Coronary artery (tissue), 2 donors: ENCODE measurements around the gene RNPEPL1.

Source experiments
- DNase-seq: peaks from one replicate; pipeline ENCODE4 v3.0.0-alpha.2; 2017; ENCODE audit warnings: low spot score
- H3K27ac ChIP-seq, 2 donors: fragments of 200-600 bp; sonication (generic); one replicate each; pipeline ENCODE4 v1.5.1; 2016 to 2019
- H3K4me3 ChIP-seq: fragments of 200-600 bp; sonication (generic); 2 replicates; pipeline ENCODE4 v1.5.1; 2016; ENCODE audit warnings: mild to moderate bottlenecking, moderate library complexity
- TF ChIP-seq, protein P1 (sequence below): fragments of 200-600 bp; sonication (generic); IDR thresholded peaks from one replicate; pipeline ENCODE4 v1.5.1; 2019; ENCODE audit warnings: antibody characterized with exemption

The RNPEPL1 gene

GRCh38 chr2:240602266-240603050 lies 34.2 kb downstream of the RNPEPL1 start:
- no peak overlapping the region for H3K27ac ChIP-seq
- DNase-seq = no peak
- TF ChIP-seq, protein P1, sequence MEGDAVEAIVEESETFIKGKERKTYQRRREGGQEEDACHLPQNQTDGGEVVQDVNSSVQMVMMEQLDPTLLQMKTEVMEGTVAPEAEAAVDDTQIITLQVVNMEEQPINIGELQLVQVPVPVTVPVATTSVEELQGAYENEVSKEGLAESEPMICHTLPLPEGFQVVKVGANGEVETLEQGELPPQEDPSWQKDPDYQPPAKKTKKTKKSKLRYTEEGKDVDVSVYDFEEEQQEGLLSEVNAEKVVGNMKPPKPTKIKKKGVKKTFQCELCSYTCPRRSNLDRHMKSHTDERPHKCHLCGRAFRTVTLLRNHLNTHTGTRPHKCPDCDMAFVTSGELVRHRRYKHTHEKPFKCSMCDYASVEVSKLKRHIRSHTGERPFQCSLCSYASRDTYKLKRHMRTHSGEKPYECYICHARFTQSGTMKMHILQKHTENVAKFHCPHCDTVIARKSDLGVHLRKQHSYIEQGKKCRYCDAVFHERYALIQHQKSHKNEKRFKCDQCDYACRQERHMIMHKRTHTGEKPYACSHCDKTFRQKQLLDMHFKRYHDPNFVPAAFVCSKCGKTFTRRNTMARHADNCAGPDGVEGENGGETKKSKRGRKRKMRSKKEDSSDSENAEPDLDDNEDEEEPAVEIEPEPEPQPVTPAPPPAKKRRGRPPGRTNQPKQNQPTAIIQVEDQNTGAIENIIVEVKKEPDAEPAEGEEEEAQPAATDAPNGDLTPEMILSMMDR = no peak
- H3K4me3 ChIP-seq = no peak overlapping the region

DNA sequence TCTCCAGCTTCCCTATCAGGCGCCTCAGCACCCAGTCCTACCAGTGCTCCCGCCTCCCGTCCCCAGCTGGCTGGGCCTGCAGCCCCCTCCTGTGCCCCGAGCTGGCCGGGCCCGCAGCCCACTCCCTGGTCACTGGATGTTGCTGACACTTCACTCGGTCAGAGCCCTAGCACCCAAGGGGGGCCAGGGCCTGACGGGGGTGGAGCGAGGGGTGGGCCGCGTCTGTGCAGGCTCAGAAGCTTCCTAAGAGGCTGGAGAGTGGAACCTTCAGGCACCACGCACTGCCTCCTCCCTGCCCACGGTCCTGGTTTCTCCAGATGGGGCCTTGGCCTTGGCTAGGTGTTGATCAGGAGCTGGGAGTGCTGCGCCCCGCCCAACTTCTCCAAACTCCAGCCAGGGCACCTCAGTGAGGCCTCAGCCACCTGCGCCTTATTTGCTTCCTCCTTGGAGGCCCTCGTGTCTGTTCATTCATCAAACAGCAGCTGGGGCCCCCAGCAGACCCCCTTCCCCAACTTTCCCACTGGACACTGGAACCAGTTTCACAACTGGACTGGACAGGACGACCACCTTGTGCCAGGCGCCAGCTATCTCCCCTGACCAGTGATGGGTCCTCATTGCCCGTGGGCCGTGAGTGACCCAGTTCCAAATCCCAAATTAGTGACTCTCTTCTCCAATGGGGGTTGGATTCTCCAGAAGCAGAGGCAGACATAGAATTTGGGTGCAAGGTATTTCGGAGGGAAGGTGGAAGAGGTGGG lies 35.0 kb downstream of the RNPEPL1 start:
- no peak for DNase-seq
- Histone ChIP-seq H3K27ac (no peak overlapping the region), H3K4me3 (no peak overlapping the region)
- TF ChIP-seq, protein P1 = no peak

GRCh38 chr2:240603846-240604245 lies 35.6 kb downstream of the RNPEPL1 start:
- TF ChIP-seq, protein P1 = no peak
- H3K27ac ChIP-seq = no peak overlapping the region
- no peak overlapping the region for H3K4me3 ChIP-seq
- no peak for DNase-seq

GRCh38 chr2:240604291-240604938 lies 36.1 kb downstream of the RNPEPL1 start:
- no peak for DNase-seq
- no peak overlapping the region for H3K27ac ChIP-seq
- TF ChIP-seq, protein P1 = peak; percentile 17
- no peak overlapping the region for H3K4me3 ChIP-seq

DNA sequence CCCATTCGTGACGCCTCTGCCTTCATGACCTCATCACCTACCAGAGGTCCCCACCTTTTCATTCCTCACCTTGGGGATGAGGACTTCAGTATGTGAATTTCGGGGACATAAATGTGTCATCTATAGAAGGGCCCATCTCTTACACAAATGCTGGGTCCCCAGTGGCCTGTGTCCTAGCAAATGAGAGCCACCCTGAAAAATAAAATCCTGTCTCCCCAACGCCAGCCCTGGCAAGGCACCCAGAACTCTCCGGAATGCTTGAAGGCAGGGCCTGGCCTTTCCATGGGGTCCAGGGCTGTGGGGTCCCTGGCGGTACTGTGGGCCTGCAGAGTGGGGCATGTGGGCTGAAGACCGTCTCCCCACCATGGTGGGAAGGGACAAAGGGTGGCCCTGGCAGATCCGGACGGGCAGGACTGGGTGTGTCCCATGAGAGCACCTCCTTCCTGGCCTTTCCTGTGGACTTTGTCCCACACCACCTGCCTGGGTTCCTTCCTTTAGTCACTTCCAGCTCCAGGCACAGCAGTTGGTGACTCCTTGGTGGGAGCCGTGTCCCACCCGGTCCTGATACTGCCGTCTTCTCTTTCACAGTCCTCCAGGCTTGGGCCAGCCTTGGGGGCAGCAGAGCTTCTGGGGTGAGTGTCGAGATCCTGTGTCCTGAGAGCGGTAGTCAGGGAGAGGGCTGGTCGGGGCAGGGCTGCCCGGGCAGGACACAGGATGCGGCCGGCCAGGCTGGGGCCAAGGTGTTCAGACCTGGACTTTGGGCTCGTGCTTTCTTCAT lies 36.8 kb downstream of the RNPEPL1 start:
- no peak for DNase-seq
- Histone ChIP-seq H3K4me3 (no peak overlapping the region), H3K27ac (no peak overlapping the region)
- TF ChIP-seq, protein P1 = no peak

DNA sequence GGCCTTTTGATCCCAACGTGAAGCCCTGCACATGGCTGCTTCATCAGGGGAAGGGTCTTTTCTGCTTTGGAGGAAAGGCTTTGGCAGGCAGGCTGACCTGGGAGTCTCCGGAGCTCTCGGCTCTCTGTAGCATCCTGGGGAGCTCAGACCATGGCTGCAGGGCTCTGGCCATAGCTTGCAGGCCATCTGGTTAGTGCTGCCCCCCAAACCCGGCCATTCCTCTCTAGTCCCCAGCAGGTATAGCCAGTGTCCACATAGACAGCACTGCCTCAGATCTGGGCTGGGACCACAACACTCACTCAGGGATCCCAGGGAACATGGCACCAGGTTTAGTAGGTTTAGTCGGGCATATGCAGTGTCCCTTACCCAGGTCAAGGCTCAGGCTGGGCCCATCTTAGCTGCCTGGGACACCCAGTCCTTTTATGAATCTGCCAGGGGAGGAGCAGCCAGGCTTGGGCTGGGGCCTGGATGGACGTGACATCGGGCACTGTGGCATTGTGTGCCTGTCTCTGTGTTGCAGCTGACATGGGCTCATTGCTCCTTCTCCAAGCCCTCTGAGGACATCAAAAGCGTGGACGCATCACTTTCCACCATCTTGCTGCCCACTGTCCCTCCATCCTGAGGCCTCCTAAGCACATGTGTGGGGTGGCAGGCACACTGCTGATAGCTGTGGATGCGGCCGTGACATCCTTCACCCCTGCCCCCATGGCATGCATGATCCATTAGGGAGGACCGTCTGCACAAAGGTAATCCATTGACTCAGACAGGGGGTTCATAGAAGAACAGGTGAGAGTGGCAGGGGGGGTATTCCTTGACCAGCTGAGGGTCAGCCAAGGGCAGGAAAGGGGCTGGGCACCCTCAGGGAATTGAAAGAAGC lies 37.8 kb downstream of the RNPEPL1 start:
- H3K4me3 ChIP-seq = no peak overlapping the region

More for the DNA sequence above, 37.8 kb downstream of the RNPEPL1 start:
- TF ChIP-seq, protein P1 = no peak
- no peak for DNase-seq
- no peak overlapping the region for H3K27ac ChIP-seq
